NT2/D1 (cell line): ENCODE data around the gene PARN.

Experiments
- SUZ12 ChIP-seq: IDR thresholded peaks from 2 replicates; pipeline ENCODE4 v1.6.1; 2011; ENCODE audit not compliant: insufficient read length, insufficient read depth; ENCODE audit errors: extremely low read depth
- ZNF274 ChIP-seq: IDR thresholded peaks from 2 replicates; pipeline ENCODE4 v1.6.1; 2011; ENCODE audit warnings: mild to moderate bottlenecking, low read depth, low read length

DNA sequence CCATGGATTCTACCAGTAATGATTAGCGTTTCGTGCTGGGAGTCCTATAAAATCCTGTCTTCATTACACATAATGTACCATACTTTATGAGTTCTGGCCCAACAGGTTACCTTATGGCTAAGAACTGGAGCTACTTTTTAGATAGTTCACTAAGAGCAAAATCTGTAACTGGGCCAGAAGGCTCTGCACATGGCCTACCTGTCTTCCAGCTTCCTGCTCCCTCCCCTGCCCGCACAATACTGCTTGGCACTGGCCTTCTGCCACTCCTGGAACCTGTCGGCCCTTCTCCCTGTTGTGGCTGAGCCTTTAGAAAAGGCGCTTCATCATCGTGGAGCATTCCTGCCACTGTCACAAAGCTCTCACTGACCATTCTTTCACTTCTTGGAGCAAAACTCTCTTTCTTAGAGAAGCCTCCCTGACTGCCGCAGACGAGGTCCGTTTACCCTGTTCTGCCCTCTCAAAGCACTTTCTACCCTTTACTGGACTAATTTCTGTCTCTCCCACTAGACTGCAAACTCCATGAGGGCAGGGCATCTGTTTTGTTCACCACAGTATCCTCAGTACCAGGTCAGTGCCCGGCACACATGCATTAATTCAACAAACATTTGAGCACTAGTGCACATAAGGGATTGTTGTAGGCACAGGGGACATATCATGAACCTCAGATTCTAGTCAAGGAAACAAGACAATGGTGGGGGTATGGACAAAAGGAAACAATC lies 116.5 kb downstream of the PARN start:
- TF ChIP-seq ZNF274, result no peak
- no peak for TF ChIP-seq SUZ12
